Measurements from ENCODE around the gene KLHL40.

DNA sequence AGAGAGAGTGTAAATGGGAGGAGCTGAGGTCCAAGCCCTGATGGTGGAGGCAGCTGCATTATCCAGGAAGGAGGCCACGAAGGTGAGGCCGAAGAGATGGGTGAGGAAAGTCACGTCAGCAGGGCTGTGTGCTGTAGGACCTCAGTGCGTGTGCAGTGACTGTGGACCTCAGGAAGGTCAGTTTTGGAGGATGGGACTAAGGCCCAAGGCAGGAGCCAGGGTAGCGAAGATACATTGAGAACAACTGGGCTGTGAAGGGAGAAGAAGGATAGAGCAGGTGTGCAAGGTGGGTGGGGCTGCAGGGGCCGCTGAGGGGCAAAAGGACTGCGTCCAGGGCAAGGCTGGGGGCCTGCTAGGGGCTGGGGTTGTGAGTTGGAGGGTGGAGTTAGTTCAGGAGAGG, 4.9 kb downstream of the KLHL40 start:
- TF ChIP-seq, protein P1, sequence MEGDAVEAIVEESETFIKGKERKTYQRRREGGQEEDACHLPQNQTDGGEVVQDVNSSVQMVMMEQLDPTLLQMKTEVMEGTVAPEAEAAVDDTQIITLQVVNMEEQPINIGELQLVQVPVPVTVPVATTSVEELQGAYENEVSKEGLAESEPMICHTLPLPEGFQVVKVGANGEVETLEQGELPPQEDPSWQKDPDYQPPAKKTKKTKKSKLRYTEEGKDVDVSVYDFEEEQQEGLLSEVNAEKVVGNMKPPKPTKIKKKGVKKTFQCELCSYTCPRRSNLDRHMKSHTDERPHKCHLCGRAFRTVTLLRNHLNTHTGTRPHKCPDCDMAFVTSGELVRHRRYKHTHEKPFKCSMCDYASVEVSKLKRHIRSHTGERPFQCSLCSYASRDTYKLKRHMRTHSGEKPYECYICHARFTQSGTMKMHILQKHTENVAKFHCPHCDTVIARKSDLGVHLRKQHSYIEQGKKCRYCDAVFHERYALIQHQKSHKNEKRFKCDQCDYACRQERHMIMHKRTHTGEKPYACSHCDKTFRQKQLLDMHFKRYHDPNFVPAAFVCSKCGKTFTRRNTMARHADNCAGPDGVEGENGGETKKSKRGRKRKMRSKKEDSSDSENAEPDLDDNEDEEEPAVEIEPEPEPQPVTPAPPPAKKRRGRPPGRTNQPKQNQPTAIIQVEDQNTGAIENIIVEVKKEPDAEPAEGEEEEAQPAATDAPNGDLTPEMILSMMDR (optimal IDR thresholded peaks at IDR 0.05 in 1 of 3, IDR thresholded peaks at IDR 0.05 in 1 of 3, conservative IDR thresholded peaks at IDR 0.05 in 1 of 3; ENCODE audit: extremely low read depth in 1 of 3, insufficient read depth in 2 of 3, low read length in 3 of 3), result no peak
- no peak for TF ChIP-seq EZH2 (IDR thresholded peaks at IDR 0.05; ENCODE audit: low read length)
